ENCODE measurements around the gene CACNA1H. TPM values are rescaled to one million over a fixed set of nuclear protein-coding genes. Genes with fewer than 3 reads are reported as not detected.

Gene CACNA1H
- total RNA-seq = 15.4 TPM

GRCh38 chr16:1152651-1153259 is at the start of gene CACNA1H:
Gene CACNA1H (plus strand): TSS chr16:1153106. CDS start chr16:1153738, 632 bp downstream.
- DNase-seq = no peak

GRCh38 chr16:1103636-1103980 is 49.3 kb upstream of the CACNA1H start:
- no peak for DNase-seq

DNA sequence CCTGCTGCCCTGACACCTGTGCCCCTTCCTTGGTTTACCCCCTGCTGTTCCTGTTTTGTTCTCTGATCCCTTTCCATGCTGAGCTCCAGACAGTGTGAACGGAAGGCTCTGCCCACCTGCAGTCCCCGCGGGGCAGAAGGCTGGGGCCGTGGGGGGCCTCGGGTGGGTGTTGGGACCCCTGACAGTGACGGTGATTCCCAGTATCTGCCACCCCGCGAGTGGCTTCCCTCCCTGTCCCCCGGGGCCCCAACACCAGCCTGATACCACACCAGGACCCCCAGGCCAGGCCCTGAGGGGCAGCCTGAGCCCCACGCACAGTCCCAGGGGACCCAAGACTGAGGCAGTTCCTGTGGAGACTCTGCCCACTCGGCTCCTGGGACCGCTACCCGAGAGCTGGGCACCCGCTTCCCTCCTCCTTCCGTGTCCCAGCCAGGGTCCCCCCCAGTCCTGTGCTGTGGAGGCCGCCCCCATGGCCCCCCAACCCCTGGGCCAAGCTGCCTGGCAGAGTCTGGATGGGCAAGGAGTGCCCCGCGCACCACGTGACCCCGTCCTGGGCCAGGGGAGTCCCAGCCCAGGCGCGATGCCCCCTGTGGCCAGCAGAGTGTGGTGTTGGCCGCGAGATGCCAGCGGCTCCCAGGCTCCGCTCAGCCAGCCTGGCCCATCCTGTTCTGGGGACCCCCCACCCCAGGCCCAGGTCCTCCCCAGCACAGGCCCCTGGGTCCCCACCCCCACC is 46.9 kb upstream of the CACNA1H start:
- peak; percentile 16 for DNase-seq

- DNase-seq = no peak
These were observed 46.2 kb upstream of the CACNA1H start for GRCh38 chr16:1106659-1107058.

GRCh38 chr16:1107141-1107540 is 45.8 kb upstream of the CACNA1H start:
- no peak for DNase-seq

DNA sequence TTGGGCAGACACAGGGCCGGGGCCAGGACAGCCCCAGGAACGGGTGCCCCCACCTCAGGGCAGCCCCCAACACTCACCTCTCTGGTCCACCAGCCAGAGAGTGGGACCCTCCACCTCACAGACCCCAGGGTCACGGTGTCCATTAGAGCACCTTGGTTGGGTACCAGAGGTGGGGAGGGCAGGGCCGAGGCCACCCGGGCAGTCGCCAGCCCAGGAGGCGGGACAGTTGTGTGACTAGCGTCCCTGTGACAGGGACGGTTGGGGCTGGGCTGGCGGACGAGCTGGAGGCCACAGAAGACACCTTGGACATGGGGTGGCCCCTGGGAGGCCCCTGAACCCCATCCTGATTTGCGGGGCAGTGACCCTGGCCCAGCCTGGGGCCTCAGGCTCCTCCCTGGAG is 45.2 kb upstream of the CACNA1H start:
- DNase-seq = no peak

- no peak for DNase-seq
These were observed 44.3 kb upstream of the CACNA1H start for GRCh38 chr16:1108299-1109252.

DNA sequence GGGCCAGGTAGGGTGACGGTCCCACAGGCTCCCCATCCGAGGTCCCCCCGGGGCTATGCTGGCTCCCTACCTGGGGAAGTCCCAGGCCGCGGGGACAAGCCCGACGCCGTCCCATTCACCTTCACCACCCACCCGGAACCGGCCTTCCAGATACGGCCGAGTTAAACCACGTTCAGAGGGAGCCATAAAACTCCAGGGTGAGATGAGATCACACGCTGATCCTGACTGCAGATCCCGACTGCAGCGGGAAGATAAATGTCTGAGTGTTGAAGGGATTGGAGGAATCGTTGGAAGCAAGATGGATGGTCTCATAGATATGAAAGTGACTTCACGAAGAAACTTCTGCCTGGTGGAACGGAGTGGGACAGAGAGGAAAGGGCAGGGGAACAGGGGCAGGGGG is 43.3 kb upstream of the CACNA1H start:
- DNase-seq = no peak

- no peak for DNase-seq
These were observed 40.3 kb upstream of the CACNA1H start for GRCh38 chr16:1112506-1113184.

GRCh38 chr16:1113489-1113888 is 39.4 kb upstream of the CACNA1H start:
- no peak for DNase-seq

DNA sequence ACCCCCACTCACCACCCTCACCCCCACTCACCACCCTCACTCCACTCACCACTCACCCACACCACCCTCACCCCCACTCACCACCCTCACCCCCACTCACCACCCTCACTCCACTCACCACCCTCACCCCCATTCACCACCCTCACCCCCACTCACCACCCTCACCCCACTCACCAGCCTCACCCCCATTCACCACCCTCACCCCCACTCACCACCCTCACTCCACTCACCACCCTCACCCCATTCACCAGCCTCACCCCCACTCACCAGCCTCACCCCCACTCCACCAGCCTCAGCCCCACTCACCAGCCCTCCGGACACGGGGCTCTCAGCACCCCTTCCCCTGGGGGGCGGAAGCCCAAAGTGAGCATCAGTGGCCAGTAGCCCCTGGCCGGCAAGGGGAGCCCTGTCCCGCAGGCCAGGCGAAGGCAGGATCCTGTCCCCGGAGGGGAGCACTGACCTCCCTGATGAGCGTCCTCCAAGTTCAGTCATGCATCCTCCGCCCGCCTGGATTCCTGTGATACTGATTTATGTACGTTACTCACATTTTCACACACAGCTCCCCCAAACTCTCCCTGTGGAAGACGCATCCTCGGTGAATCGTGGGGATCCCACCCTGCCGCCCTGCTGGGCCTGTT is 38.9 kb upstream of the CACNA1H start:
- DNase-seq = no peak

GRCh38 chr16:1116693-1117077 is 36.2 kb upstream of the CACNA1H start:
- DNase-seq = no peak

DNA sequence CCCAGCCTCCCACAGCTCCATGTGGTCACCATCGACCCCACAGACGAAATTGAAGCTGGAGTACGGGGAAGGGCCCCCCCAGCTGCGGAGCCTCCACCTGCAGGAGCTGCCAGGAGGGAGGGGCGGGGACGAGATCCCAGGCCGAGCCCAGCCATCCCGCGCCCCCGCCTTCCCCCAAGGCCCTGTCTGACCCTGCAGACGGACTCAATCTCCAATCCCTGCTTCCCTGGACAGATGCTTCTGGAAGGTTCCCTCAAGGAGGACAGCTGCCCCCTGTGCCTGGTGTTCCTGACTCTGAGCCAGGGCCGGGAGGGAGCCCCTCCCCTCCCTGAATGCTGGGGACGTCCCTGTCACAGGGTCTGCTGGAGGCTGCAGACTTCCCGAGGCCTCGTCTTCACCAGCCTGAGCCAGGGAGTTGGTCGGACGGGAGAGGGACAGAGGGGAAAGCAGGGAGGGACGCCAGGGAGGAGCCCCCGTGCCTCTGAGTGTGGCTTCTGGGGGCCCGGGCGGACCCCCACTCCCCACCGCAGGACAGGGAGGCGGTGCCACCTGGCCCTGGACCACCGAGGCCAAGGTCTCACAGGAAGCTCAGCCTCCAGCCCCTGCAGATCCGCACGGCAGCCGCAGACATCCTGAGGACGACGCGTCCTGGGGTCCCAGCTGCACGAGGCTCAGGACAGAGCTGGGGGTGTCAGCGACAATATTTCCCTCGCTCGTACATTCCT is 35.6 kb upstream of the CACNA1H start:
- DNase-seq = no peak

- DNase-seq = no peak
These were observed 35.0 kb upstream of the CACNA1H start for GRCh38 chr16:1117926-1118325.

GRCh38 chr16:1119129-1119528 is 33.8 kb upstream of the CACNA1H start:
- no peak for DNase-seq

DNA sequence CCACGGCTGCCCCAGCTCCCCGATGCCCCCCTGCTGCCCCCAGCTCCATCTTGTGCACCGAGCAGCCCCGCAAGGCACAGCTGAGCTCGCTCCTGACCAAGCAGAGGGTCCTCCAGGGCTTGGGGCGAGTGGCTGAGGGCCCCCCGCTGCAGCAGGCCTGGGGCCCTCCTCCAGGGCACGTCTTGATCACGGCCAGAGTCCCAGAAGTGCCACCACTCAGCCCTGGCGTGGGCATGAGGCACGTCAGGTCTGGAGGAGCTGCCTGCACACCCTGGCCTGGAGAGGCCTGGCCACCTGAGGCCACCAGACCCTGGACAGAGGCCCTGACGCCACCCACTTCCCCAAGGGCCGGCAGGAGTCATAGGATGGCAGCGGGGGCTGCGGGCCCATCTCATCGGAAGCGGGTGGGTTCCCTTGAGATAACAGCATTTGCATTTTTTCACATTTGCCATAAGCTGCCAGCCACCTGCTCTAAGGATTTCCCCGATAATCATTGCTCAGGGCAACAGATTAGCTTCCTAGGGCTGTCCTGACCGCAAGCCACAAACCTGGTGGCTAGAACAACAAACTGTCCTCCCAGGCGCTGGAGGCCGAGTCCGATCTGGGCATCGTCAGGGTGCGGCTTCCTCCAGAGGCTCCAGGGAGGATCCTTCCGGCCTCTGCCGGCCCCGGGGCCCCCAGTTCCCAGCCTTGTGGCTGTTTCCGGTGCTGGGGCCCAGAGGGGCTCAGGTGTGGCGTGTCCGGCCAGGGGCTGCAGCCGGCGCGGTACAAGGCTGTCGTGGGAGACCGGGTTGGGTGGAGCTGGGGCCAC is 32.9 kb upstream of the CACNA1H start:
- no peak for DNase-seq

- DNase-seq = no peak
These were observed 32.3 kb upstream of the CACNA1H start for GRCh38 chr16:1120577-1120941.

DNA sequence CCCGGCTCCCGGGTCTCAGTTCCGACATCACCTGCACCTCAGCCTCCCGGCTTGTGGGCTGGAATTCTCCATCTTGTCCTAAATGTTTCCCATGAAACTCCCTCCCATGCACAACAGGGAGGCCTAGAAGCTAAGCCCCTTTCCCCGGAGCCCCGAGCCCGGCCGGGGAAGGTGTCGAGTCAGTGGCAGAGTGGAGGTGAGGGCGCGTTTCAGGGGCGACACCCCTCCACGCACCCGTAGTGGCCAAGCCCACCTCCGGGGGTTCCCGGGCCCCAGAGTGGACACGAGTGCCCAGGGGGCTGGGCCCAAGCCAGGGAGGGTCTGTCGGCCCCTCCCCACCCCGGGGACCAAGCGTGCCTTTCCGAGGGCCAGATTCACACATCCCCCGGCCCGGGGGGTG is 31.9 kb upstream of the CACNA1H start:
- DNase-seq = no peak

- DNase-seq = no peak
These were observed 31.1 kb upstream of the CACNA1H start for GRCh38 chr16:1121601-1122397.

DNA sequence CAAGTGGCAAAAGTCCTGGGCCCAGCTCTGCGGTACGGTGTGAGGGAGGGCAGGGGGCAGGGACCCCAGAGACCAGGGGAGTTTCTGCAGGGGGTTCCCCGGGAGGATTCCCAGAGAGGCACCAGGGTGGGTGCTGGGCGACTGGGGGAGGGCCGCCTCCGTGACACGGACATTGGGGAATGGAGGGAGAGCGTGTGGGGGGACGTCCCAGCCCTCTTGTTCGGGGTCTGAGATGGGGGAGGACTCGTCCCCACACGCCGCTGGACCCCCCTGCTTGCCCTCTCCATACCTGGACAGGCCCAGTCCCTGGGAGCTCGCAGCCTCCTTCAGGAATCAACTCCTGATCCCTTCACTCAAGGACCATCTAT is 30.5 kb upstream of the CACNA1H start:
- DNase-seq = no peak

Data from occipital lobe (tissue), 2 donors.